ENCODE data around the gene ZNF385C. TPM values are rescaled to one million over a fixed set of nuclear protein-coding genes. Genes with fewer than 3 reads are reported as not detected.

ZNF385C gene
- total RNA-seq, 2 donors from 2014 or later = 2.3 to 11.8 TPM

GRCh38 chr17:42000413-42001133 is 97.7 kb downstream of the ZNF385C start:
- no peaks in the 10 kb centered on the region for H3K9me3 ChIP-seq
- TF ChIP-seq POLR2A (IDR thresholded peaks at IDR 0.05) (no peak), POLR2AphosphoS5 (IDR thresholded peaks at IDR 0.05) (no peak), CTCF (IDR thresholded peaks at IDR 0.05) (no peak)
- H3K27ac ChIP-seq = no peak overlapping the region
- H3K4me3 ChIP-seq = no peak overlapping the region
- WGBS = 59% methylated on average over 3 of the region's 3 CpGs
- no peaks in the 10 kb centered on the region for H3K27me3 ChIP-seq (replicated peaks; ENCODE audit: insufficient read depth)
- H3K36me3 ChIP-seq = peaks cover 5 to 9% of the 10 kb centered on the region in 2 donors
- intact Hi-C loops (cut with DNase I) = no loop called here
- DNase-seq (ENCODE audit: low spot score) = no peak
- no peaks in the 10 kb centered on the region for H3K4me1 ChIP-seq (replicated peaks)

- Histone ChIP-seq H3K27ac (no peak overlapping the region), H3K36me3 (peaks cover 8 to 9% of the 10 kb centered on the region in 2 donors), H3K9me3 (no peaks in the 10 kb centered on the region), H3K4me1 (replicated peaks) (no peaks in the 10 kb centered on the region), H3K27me3 (replicated peaks; ENCODE audit: insufficient read depth) (no peaks in the 10 kb centered on the region), H3K4me3 (no peak overlapping the region)
- WGBS = 42% methylated on average over 2 of the region's 2 CpGs
- intact Hi-C loops (cut with DNase I) = no loop called here
- DNase-seq (ENCODE audit: low spot score) = no peak
- TF ChIP-seq POLR2AphosphoS5 (IDR thresholded peaks at IDR 0.05) (no peak), POLR2A (IDR thresholded peaks at IDR 0.05) (no peak), CTCF (IDR thresholded peaks at IDR 0.05) (no peak)
Measured at GRCh38 chr17:41998497-41998896, 99.8 kb downstream of the ZNF385C start.

- no peaks in the 10 kb centered on the region for H3K9me3 ChIP-seq
- no peak for DNase-seq (ENCODE audit: low spot score)
- no peak overlapping the region for H3K4me3 ChIP-seq
- H3K4me1 ChIP-seq (replicated peaks) = peaks cover 6% of the 10 kb centered on the region
- no peak for TF ChIP-seq POLR2A (IDR thresholded peaks at IDR 0.05)
- TF ChIP-seq POLR2AphosphoS5 (IDR thresholded peaks at IDR 0.05) = no peak
- TF ChIP-seq CTCF (IDR thresholded peaks at IDR 0.05) = no peak
- intact Hi-C loops (cut with DNase I) = no loop called here
- H3K27me3 ChIP-seq (replicated peaks; ENCODE audit: insufficient read depth) = no peaks in the 10 kb centered on the region
- peaks cover 8 to 9% of the 10 kb centered on the region in 2 donors for H3K36me3 ChIP-seq
- WGBS = 96% methylated on average over 2 of the region's 2 CpGs
- no peak overlapping the region for H3K27ac ChIP-seq
Measured at GRCh38 chr17:41996855-41997164, 101.5 kb downstream of the ZNF385C start.

- peaks cover 6% of the 10 kb centered on the region for H3K4me1 ChIP-seq (replicated peaks)
- no peaks in the 10 kb centered on the region for H3K27me3 ChIP-seq (replicated peaks; ENCODE audit: insufficient read depth)
- peaks cover 7 to 8% of the 10 kb centered on the region in 2 donors for H3K36me3 ChIP-seq
- DNase-seq (ENCODE audit: low spot score) = no peak
- TF ChIP-seq POLR2AphosphoS5 (IDR thresholded peaks at IDR 0.05) (peak; percentile 9), CTCF (IDR thresholded peaks at IDR 0.05) (no peak)
- no peaks in the 10 kb centered on the region for H3K9me3 ChIP-seq
- 37% methylated on average over 3 of the region's 3 CpGs for WGBS
- H3K4me3 ChIP-seq = no peak overlapping the region
- intact Hi-C loops (cut with DNase I) = no loop called here
- H3K27ac ChIP-seq = peak overlapping the region in 1 of 2 donors; percentile 48
Measured at GRCh38 chr17:41992576-41992975, 105.7 kb downstream of the ZNF385C start.

- Histone ChIP-seq H3K4me3 (no peak overlapping the region), H3K9me3 (no peaks in the 10 kb centered on the region), H3K36me3 (peaks cover 2 to 8% of the 10 kb centered on the region in 2 donors), H3K27ac (peak overlapping the region in 1 of 2 donors; percentile 51), H3K27me3 (replicated peaks; ENCODE audit: insufficient read depth) (no peaks in the 10 kb centered on the region), H3K4me1 (replicated peaks) (peaks cover 6% of the 10 kb centered on the region)
- 88% methylated on average over 5 of the region's 5 CpGs for WGBS
- TF ChIP-seq POLR2A (IDR thresholded peaks at IDR 0.05) (no peak), CTCF (IDR thresholded peaks at IDR 0.05) (no peak), POLR2AphosphoS5 (IDR thresholded peaks at IDR 0.05) (no peak)
- no peak for DNase-seq (ENCODE audit: low spot score)
- intact Hi-C loops (cut with DNase I) = no loop called here
Measured at GRCh38 chr17:41989702-41990419, 108.4 kb downstream of the ZNF385C start.

Measured in prostate gland (tissue), 2 donors.